HG02981 (cell line): ENCODE results near the gene MS4A10.

ENCODE experiments used
- ATAC-seq: cut with Tn5 transposase; IDR thresholded peaks from one replicate; pipeline ENCODE4 v1.9.1; 2021; ENCODE audit warnings: mild to moderate bottlenecking, moderate library complexity; ENCODE audit not compliant: unreplicated experiment

MS4A10 gene

GRCh38 chr11:60847896-60848295 is 62.8 kb downstream of the MS4A10 start:
- no peak for ATAC-seq

- no peak for ATAC-seq
Measured at GRCh38 chr11:60848714-60849151, 63.6 kb downstream of the MS4A10 start.

DNA sequence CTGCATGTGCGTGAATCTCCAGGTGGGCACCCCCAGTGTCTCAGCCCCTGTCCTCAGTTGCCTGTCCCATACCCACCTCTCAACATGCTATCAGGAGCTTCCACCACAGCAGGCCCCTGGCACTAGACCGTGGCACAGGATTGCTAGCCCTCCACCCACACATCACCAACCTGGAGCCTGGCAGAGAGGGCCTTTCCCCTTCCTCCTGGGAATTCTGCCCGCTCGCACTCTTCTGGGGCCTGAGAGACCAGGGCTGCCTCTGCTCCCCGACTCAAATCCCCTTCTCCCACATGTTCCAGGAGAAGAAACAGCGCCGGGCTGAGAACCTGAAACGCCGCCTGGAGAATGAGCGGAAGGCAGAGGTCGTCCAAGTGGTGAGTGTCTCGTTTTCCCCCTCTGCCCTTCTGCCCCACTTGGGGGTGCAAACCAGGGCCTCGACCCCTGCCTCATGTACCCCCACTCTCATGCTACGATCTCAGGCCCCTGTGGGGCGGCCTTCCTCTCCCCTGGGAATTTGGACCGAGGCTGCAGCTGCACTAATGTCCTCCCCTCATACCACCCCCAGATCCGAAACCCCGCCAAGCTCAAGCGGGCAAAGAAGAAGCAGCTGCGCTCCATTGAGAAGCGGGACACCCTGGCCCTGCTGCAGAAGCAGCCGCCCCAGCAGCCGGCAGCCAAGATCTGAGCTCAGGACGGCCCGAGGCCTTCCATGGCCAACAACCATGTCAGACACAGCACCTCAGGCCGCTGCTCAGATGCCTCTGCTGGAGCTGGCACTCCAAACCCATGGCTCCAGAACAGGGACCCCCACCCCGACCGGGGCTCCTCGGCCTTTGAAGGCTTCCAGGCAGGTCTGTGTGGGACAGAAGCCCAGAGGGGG is 64.7 kb downstream of the MS4A10 start:
- no peak for ATAC-seq
